ENCODE data around the gene PNMA8B.

Gene PNMA8B

GRCh38 chr19:46529622-46530451, 34.2 kb upstream of the PNMA8B start (continued):
- TF ChIP-seq, protein P1, sequence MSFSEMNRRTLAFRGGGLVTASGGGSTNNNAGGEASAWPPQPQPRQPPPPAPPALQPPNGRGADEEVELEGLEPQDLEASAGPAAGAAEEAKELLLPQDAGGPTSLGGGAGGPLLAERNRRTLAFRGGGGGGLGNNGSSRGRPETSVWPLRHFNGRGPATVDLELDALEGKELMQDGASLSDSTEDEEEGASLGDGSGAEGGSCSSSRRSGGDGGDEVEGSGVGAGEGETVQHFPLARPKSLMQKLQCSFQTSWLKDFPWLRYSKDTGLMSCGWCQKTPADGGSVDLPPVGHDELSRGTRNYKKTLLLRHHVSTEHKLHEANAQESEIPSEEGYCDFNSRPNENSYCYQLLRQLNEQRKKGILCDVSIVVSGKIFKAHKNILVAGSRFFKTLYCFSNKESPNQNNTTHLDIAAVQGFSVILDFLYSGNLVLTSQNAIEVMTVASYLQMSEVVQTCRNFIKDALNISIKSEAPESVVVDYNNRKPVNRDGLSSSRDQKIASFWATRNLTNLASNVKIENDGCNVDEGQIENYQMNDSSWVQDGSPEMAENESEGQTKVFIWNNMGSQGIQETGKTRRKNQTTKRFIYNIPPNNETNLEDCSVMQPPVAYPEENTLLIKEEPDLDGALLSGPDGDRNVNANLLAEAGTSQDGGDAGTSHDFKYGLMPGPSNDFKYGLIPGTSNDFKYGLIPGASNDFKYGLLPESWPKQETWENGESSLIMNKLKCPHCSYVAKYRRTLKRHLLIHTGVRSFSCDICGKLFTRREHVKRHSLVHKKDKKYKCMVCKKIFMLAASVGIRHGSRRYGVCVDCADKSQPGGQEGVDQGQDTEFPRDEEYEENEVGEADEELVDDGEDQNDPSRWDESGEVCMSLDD (tag by site-specific recombination; IDR thresholded peaks at IDR 0.05), result no peak
- TF ChIP-seq KLF1 (tag by site-specific recombination; IDR thresholded peaks at IDR 0.05) (peak; percentile 91), ZNF473 (tag by site-specific recombination; IDR thresholded peaks at IDR 0.05) (no peak), ZFP3 (tag by site-specific recombination; IDR thresholded peaks at IDR 0.05; ENCODE audit: low read depth) (no peak), ZBTB8A (tag by site-specific recombination; IDR thresholded peaks at IDR 0.05) (no peak), ZNF837 (tag by site-specific recombination; IDR thresholded peaks at IDR 0.05) (no peak), ZNF121 (tag by site-specific recombination; IDR thresholded peaks at IDR 0.05) (no peak), ZNF610 (tag by site-specific recombination; IDR thresholded peaks at IDR 0.05; ENCODE audit: borderline replicate concordance) (no peak), ZBTB7A (tag by site-specific recombination; IDR thresholded peaks at IDR 0.05; ENCODE audit: low read depth) (no peak), ZNF560 (tag by site-specific recombination; IDR thresholded peaks at IDR 0.05; ENCODE audit: borderline replicate concordance) (no peak), ZNF792 (tag by site-specific recombination; IDR thresholded peaks at IDR 0.05) (no peak), SETDB1 (IDR thresholded peaks at IDR 0.05; ENCODE audit: insufficient read length, low read length) (no peak), ZNF138 (tag by site-specific recombination; IDR thresholded peaks at IDR 0.05; ENCODE audit: borderline replicate concordance) (no peak), ZNF16 (tag by site-specific recombination; IDR thresholded peaks at IDR 0.05; ENCODE audit: low read depth) (no peak), ZNF629 (tag by site-specific recombination; IDR thresholded peaks at IDR 0.05) (no peak), ZNF19 (tag by site-specific recombination; IDR thresholded peaks at IDR 0.05; ENCODE audit: low read depth) (no peak), ZFHX2 (tag by site-specific recombination; conservative IDR thresholded peaks at IDR 0.05) (peak; percentile 87), ZNF223 (tag by site-specific recombination; IDR thresholded peaks at IDR 0.05) (no peak), ZNF280C (tag by site-specific recombination; IDR thresholded peaks at IDR 0.05) (no peak), ZNF704 (tag by site-specific recombination; IDR thresholded peaks at IDR 0.05) (no peak), ZNF155 (tag by site-specific recombination; IDR thresholded peaks at IDR 0.05) (no peak), ZNF391 (tag by site-specific recombination; IDR thresholded peaks at IDR 0.05; ENCODE audit: borderline replicate concordance, low read depth) (no peak), ZNF670 (tag by site-specific recombination; IDR thresholded peaks at IDR 0.05; ENCODE audit: low read depth) (no peak), ZSCAN23 (tag by site-specific recombination; IDR thresholded peaks at IDR 0.05) (no peak)
- TF ChIP-seq, protein P2, sequence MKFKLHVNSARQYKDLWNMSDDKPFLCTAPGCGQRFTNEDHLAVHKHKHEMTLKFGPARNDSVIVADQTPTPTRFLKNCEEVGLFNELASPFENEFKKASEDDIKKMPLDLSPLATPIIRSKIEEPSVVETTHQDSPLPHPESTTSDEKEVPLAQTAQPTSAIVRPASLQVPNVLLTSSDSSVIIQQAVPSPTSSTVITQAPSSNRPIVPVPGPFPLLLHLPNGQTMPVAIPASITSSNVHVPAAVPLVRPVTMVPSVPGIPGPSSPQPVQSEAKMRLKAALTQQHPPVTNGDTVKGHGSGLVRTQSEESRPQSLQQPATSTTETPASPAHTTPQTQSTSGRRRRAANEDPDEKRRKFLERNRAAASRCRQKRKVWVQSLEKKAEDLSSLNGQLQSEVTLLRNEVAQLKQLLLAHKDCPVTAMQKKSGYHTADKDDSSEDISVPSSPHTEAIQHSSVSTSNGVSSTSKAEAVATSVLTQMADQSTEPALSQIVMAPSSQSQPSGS (tag by site-specific recombination; IDR thresholded peaks at IDR 0.05; ENCODE audit: low read depth), result no peak
- TF ChIP-seq, protein P3, sequence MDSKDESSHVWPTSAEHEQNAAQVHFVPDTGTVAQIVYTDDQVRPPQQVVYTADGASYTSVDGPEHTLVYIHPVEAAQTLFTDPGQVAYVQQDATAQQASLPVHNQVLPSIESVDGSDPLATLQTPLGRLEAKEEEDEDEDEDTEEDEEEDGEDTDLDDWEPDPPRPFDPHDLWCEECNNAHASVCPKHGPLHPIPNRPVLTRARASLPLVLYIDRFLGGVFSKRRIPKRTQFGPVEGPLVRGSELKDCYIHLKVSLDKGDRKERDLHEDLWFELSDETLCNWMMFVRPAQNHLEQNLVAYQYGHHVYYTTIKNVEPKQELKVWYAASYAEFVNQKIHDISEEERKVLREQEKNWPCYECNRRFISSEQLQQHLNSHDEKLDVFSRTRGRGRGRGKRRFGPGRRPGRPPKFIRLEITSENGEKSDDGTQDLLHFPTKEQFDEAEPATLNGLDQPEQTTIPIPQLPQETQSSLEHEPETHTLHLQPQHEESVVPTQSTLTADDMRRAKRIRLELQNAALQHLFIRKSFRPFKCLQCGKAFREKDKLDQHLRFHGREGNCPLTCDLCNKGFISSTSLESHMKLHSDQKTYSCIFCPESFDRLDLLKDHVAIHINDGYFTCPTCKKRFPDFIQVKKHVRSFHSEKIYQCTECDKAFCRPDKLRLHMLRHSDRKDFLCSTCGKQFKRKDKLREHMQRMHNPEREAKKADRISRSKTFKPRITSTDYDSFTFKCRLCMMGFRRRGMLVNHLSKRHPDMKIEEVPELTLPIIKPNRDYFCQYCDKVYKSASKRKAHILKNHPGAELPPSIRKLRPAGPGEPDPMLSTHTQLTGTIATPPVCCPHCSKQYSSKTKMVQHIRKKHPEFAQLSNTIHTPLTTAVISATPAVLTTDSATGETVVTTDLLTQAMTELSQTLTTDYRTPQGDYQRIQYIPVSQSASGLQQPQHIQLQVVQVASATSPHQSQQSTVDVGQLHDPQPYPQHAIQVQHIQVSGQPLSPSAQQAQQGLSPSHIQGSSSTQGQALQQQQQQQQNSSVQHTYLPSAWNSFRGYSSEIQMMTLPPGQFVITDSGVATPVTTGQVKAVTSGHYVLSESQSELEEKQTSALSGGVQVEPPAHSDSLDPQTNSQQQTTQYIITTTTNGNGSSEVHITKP (tag by site-specific recombination; IDR thresholded peaks at IDR 0.05), result peak; percentile 90

All from HEK293 (cell line).